OCI-LY3 (cell line): ENCODE results near the gene S100A16.
"Not testable (repeated sequence)": the region's sequence is repeated elsewhere in the genome, so short reads cannot be mapped to it uniquely, and the experiment has no call there.

Source experiments
- EZH2phosphoT487 ChIP-seq: fragments of 200-600 bp; shearing (Covaris generic); IDR thresholded peaks from 2 replicates; pipeline ENCODE4 v1.6.1; 2018; ENCODE audit warnings: antibody characterized with exemption, mixed run types, low read depth
- TF ChIP-seq, protein P1 (sequence below): fragments of 200-600, 300-600 bp; sonication (generic); IDR thresholded peaks from 2 replicates; pipeline ENCODE4 v1.5.1; 2014; ENCODE audit warnings: antibody characterized with exemption, low read length, low read depth

DNA sequence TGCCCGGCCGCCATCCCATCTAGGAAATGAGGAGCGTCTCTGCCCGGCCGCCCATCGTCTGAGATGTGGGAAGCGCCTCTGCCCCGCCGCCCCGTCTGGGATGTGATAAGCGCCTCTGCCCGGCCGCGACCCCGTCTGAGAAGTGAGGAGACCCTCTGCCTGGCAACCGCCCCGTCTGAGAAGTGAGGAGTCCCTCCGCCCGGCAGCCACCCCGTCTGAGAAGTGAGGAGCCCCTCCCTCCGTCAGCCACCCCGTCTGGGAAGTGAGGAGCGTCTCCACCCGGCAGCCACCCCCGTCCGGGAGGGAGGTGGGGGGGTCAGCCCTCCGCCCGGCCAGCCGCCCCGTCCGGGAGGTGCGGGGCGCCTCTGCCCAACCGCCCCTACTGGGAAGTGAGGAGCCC is 30.1 kb downstream of the S100A16 start:
- TF ChIP-seq, protein P1, sequence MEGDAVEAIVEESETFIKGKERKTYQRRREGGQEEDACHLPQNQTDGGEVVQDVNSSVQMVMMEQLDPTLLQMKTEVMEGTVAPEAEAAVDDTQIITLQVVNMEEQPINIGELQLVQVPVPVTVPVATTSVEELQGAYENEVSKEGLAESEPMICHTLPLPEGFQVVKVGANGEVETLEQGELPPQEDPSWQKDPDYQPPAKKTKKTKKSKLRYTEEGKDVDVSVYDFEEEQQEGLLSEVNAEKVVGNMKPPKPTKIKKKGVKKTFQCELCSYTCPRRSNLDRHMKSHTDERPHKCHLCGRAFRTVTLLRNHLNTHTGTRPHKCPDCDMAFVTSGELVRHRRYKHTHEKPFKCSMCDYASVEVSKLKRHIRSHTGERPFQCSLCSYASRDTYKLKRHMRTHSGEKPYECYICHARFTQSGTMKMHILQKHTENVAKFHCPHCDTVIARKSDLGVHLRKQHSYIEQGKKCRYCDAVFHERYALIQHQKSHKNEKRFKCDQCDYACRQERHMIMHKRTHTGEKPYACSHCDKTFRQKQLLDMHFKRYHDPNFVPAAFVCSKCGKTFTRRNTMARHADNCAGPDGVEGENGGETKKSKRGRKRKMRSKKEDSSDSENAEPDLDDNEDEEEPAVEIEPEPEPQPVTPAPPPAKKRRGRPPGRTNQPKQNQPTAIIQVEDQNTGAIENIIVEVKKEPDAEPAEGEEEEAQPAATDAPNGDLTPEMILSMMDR = not testable (repeated sequence)
- not testable (repeated sequence) for TF ChIP-seq EZH2phosphoT487
